GM18868 (cell line): ENCODE data around the gene ATP6V1G2.
"Not testable (repeated sequence)": the region's sequence is repeated elsewhere in the genome, so short reads cannot be mapped to it uniquely, and the experiment has no call there.

Experiments used
- ATAC-seq: cut with Tn5 transposase; IDR thresholded peaks from one replicate; pipeline ENCODE4 v1.9.1; 2021; ENCODE audit warnings: mild to moderate bottlenecking, moderate library complexity; ENCODE audit not compliant: unreplicated experiment

The ATP6V1G2 gene

DNA sequence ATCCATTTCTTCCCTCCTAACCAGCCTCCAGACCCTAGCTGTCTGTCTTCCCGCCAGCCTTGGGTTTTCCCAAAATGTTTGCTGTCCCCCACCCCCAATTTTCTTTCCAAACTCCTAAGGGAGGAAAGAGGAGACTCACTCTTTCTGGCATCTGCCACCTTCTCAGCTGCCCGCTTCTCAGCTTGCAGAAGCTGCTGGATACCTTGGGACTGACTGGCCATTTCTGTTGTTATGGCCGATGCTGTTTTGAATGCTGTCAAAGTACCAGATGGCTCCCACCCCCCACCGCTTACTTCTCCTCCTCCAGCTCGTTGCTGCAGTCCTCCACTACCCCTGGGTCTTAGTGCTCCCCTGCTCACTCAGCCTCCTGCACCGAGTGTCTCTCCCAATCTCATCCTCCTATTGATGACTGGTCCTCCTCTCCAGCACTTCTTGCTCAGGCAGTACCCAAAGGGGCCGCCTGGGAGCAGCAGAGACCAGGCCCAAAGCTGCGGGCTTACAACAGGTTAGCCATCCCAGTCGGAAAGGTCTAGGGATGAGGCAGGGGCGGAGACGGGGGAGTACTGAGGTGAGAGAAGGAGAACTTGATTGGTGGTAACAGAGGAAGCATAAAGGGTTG, at the start of gene ATP6V1G2:
TSS of gene ATP6V1G2 (minus strand) at position 270 of the 619 bp plus-strand sequence. CDS start at position 221, 49 bp downstream.
- peak; percentile 53 for ATAC-seq

DNA sequence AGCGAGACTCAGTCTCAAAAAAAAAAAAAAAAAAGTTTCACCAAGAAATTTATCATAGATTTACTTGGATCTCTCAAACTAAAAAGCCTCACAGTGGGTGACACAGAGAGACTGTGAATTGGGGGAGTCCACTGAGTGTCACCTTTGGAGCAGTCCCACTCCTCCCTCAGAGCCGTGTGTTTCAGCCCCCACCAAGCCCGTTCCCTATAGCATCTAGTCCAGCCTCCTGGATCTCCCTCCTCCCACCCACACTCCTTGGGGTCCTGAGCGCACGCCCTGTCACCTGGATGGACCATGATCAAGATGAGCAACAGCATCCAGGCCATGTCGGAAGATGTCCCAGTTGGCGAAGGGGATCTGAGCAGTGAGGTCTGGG, 46.0 kb upstream of the ATP6V1G2 start:
- no peak for ATAC-seq

- ATAC-seq = not testable (repeated sequence)
Observed at GRCh38 chr6:31590691-31591090, 44.3 kb upstream of the ATP6V1G2 start.

- ATAC-seq = no peak
Observed at GRCh38 chr6:31588871-31589650, 42.7 kb upstream of the ATP6V1G2 start.

DNA sequence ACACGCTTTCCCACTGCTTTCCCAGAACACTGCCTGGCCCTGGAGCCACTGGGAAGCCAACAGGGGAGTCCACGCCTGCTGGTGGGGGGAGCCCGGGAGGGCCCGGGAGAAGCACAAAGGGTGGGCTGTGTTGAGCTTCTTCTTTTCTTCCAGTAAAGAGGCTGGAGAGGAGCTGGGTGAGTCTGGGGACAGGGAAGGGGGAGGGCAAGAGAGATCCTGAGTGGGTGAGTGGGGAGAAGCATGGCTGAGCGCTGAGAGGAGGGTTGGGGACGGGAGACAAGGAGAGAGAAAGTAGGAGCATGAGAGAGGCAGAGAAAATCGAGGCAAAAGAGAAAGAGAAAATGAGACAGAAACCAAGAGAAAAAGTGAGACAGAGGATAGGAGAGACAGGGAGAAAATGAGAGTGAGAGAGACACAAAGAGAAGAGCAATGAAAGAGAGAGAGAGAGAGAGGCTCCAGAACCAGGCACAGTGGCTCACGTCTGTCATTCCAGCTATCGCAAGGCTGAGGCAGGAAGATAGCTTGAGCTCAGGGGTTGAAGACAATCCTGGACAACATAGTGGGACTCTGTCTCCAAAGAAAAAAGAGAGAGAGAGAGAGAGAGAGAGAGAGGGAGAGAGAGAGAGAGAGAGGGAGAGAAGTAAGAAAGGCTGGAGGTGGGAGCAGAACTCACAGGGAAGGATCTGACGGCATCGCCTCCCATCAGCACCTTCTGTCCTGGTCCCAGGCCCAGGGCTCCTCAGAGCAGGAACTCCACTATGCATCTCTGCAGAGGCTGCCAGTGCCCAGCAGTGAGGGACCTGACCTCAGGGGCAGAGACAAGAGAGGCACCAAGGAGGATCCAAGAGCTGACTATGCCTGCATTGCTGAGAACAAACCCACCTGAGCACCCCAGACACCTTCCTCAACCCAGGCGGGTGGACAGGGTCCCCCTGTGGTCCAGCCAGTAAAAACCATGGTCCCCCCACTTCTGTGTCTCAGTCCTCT, 41.7 kb upstream of the ATP6V1G2 start:
- ATAC-seq = no peak

DNA sequence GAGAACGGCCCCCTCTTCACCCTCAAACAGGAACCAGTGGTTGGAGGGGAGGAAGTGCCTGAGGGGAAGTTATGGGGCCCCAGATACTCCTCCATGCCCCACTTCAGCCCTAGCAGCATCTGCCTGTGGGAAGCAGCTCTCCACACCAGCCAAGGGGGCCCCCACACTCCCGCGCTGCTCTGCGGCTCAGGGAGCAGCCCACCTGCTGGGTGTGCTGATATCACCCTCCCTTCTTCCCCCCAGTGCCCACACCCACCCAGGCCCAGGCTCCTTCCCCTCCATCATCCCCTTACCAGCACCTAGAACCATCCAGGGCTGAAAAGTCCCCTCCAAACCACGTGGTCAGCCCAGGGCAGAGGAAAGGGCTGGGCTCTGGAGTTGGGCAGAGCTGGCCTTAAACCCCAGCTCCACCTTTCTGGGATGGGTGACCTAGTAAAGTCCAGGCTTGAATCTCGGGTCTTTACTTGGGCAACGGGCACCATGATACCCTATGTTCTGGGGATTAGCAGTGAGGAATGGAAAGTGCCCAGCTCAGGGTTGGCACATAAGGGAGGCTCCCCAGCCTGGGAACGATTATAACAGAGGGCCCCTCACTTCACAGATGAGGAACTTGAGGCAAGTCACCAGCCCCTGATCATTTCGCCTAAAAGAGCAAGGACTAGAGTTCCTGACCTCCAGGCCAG, 40.3 kb upstream of the ATP6V1G2 start:
- ATAC-seq = no peak

DNA sequence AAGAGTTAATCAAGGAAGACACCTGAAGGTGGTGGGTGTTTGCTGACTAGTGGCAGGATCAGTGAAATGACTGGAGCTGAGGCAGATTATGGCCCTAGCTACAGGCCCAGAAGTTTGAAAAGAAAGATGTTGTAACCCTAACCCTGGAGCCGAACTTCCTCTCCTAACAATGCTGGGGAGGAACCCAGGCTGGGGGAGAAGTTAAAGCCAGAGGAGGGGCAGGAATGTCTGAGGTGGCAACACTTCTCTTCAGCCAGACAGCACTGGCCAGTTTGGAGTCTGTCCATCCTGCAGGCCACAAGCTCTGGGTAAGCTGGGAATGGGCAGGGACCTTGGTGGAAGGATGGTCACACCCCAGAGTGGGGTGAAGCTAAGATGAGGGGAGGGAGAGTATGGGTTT, 39.6 kb upstream of the ATP6V1G2 start, which contains the start of gene LST1:
TSS of gene LST1 (plus strand) at position 270 of the 400 bp plus-strand sequence. CDS start 1,023 bp downstream, outside the sequence.
- ATAC-seq = no peak

- no peak for ATAC-seq
Observed at GRCh38 chr6:31585491-31585890, 39.1 kb upstream of the ATP6V1G2 start.

- ATAC-seq = no peak
Observed at GRCh38 chr6:31582230-31582643, 35.8 kb upstream of the ATP6V1G2 start, which contains the start of gene LTB. TSS of gene LTB (minus strand) at chr6:31582424. CDS start at chr6:31582417, 7 bp downstream.

GRCh38 chr6:31581434-31582229, 35.2 kb upstream of the ATP6V1G2 start:
- ATAC-seq = no peak

DNA sequence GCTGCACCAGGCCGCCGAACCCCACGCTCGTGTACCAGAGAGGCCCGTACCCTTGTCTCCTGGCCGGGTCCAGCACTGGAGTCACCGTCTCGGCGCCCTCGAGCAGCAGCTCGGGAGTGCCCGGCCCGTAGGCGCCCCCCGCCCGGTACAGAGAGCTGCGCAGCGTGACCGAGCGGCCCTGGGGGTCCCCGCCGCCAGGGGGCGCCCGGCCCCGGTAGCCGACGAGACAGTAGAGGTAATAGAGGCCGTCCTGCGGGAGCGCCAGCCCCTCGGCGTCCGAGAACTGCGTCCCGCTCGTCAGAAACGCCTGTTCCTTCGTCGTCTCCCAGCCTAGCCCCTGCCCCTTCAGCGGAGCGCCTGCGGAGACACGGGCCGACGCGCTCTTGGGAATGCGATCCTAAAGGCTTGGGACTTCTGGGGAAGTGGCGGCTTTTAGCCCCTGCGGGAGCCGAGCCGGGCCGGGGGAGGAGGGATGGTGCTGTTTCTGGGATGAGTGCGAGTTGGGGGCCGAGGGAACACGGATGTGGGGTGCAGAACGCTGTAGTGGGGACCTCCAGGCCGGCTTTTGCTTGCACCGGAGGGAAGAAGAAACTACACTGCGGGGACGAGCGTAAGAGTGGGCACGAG, 34.5 kb upstream of the ATP6V1G2 start:
- ATAC-seq = peak; percentile 53

- ATAC-seq = no peak
Observed at GRCh38 chr6:31580438-31580740, 34.0 kb upstream of the ATP6V1G2 start.

GRCh38 chr6:31579546-31580437, 33.4 kb upstream of the ATP6V1G2 start:
- no peak for ATAC-seq

GRCh38 chr6:31579119-31579505, 32.7 kb upstream of the ATP6V1G2 start:
- ATAC-seq = no peak

DNA sequence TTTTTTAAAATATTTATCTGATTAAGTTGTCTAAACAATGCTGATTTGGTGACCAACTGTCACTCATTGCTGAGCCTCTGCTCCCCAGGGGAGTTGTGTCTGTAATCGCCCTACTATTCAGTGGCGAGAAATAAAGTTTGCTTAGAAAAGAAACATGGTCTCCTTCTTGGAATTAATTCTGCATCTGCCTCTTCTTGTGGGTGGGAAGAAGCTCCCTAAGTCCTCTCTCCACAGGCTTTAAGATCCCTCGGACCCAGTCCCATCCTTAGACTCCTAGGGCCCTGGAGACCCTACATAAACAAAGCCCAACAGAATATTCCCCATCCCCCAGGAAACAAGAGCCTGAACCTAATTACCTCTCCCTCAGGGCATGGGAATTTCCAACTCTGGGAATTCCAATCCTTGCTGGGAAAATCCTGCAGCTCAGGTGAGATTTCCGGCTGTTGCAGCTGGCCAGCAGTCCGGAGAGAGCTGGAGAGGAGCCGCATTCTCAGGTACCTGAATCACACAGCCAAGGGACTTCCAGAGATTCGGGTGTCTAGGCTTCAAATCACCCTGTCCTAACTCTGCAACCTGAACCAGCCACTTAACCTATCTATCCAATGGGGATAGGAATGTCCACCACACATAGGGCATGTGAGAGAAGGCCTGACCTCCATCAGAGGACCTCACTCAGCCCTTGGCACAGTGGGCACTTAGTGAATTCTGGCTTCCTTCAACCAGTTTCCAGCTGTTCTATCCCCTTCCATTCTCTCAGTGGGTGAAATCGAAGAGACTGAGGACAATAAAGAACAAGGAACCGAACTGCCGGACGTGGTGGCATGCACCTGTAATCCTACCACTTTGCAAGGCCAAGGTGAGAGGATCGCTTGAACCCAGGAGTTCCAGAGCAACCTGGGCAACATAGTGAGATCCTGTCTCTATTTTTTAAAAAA, 32.0 kb upstream of the ATP6V1G2 start:
- no peak for ATAC-seq

DNA sequence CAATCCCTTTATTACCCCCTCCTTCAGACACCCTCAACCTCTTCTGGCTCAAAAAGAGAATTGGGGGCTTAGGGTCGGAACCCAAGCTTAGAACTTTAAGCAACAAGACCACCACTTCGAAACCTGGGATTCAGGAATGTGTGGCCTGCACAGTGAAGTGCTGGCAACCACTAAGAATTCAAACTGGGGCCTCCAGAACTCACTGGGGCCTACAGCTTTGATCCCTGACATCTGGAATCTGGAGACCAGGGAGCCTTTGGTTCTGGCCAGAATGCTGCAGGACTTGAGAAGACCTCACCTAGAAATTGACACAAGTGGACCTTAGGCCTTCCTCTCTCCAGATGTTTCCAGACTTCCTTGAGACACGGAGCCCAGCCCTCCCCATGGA, 31.2 kb upstream of the ATP6V1G2 start:
- ATAC-seq = no peak

DNA sequence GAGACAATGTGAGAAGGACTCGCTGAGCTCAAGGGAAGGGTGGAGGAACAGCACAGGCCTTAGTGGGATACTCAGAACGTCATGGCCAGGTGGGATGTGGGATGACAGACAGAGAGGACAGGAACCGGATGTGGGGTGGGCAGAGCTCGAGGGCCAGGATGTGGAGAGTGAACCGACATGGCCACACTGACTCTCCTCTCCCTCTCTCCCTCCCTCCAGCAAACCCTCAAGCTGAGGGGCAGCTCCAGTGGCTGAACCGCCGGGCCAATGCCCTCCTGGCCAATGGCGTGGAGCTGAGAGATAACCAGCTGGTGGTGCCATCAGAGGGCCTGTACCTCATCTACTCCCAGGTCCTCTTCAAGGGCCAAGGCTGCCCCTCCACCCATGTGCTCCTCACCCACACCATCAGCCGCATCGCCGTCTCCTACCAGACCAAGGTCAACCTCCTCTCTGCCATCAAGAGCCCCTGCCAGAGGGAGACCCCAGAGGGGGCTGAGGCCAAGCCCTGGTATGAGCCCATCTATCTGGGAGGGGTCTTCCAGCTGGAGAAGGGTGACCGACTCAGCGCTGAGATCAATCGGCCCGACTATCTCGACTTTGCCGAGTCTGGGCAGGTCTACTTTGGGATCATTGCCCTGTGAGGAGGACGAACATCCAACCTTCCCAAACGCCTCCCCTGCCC, 30.6 kb upstream of the ATP6V1G2 start:
- no peak for ATAC-seq
